Breast epithelium (tissue), 3 donors: ENCODE results near the gene KLK5.

ENCODE experiments used
- CTCF ChIP-seq, 3 donors: fragments of 450-650 bp; IDR thresholded peaks; one replicate each; pipeline ENCODE4 v1.5.1; 2016 to 2017; ENCODE audit warnings: antibody characterized with exemption in 3 of 3, mild to moderate bottlenecking in 3 of 3, moderate library complexity in 3 of 3
- POLR2A ChIP-seq: fragments of 450-650 bp; IDR thresholded peaks from one replicate; pipeline ENCODE4 v1.6.1; 2016; ENCODE audit warnings: antibody characterized with exemption, mild to moderate bottlenecking, moderate library complexity

DNA sequence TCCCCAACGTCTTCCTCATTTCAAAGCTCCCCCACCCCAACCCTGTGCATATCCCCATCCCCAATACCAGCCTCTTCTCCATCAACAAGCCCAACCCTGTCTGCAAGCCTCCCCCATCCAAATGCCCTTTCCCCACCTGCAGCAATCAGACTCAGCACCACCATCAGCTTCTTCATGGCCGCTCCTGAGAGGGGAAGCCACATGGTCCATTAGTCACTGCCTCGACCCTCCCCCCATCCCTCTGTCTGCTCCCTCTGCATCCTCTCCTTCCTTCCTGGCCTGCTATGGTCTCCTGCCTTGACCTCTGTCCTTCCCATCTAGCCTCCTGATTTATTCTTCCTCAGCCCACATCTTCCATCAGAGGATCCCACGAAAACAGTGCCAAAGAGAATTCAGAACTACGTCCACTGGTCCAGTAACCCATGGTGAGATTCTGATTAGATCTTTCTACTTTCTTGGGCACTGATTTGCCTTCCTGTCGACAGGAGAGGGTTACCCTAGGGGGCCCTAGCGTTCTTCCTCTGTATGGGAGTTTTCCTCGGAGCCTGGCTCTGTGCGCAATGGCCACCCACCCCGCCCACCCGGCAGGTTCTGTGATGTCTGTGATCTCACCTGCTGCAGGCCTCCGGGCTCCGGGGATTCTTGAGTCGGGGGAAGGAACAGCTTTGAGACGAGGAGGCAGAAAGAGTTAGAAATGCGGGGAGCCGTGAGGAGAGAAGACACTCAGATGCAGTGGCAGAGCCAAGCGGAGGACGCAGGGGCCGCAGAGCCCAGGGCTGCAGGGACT is 15.3 kb upstream of the KLK5 start:
- TF ChIP-seq CTCF (IDR thresholded peaks at IDR 0.05) (no peak), POLR2A (no peak)
